ENCODE data around the gene F10.
"Not testable (repeated sequence)": the region's sequence is repeated elsewhere in the genome, so short reads cannot be mapped to it uniquely, and the experiment has no call there.

The F10 gene

GRCh38 chr13:113155982-113156655 is 33.5 kb downstream of the F10 start:
- DNase-seq, result no peak

GRCh38 chr13:113157206-113157928 is 34.8 kb downstream of the F10 start:
- DNase-seq, result peak; percentile 43

- DNase-seq, result no peak
Measured at GRCh38 chr13:113157929-113158747, 35.5 kb downstream of the F10 start, which contains the start of gene PROZ. Gene PROZ (plus strand): TSS chr13:113158648. CDS start chr13:113158661, 13 bp downstream.

GRCh38 chr13:113158946-113159345 is 36.3 kb downstream of the F10 start:
- DNase-seq, result no peak

- no peak for DNase-seq
Measured at GRCh38 chr13:113159701-113160100, 37.1 kb downstream of the F10 start.

GRCh38 chr13:113160983-113161382 is 38.4 kb downstream of the F10 start:
- DNase-seq, result no peak

GRCh38 chr13:113161433-113161832 is 38.8 kb downstream of the F10 start:
- no peak for DNase-seq

- DNase-seq, result not testable (repeated sequence)
Measured at GRCh38 chr13:113161975-113162374, 39.4 kb downstream of the F10 start.

GRCh38 chr13:113162783-113163685 is 40.4 kb downstream of the F10 start:
- no peak for DNase-seq

GRCh38 chr13:113164492-113164891 is 41.9 kb downstream of the F10 start:
- no peak for DNase-seq

GRCh38 chr13:113166266-113166665 is 43.7 kb downstream of the F10 start:
- no peak for DNase-seq

GRCh38 chr13:113166681-113167080 is 44.1 kb downstream of the F10 start:
- no peak for DNase-seq

GRCh38 chr13:113167155-113167554 is 44.6 kb downstream of the F10 start:
- no peak for DNase-seq

GRCh38 chr13:113167575-113167974 is 45.0 kb downstream of the F10 start:
- DNase-seq, result no peak

GRCh38 chr13:113168211-113168610 is 45.6 kb downstream of the F10 start:
- no peak for DNase-seq

GRCh38 chr13:113169277-113170272 is 47.0 kb downstream of the F10 start:
- DNase-seq, result no peak

GRCh38 chr13:113170511-113170910 is 47.9 kb downstream of the F10 start:
- DNase-seq, result no peak

- DNase-seq, result no peak
Measured at GRCh38 chr13:113171250-113172125, 48.9 kb downstream of the F10 start.

GRCh38 chr13:113172419-113172926 is 49.9 kb downstream of the F10 start:
- DNase-seq, result no peak

- DNase-seq, result no peak
Measured at GRCh38 chr13:113176280-113176679, 53.7 kb downstream of the F10 start.

All from OCI-M1 (cell line).